HG02610 (cell line): ENCODE measurements around the gene TMEM214.
"Not testable (repeated sequence)": the region's sequence is repeated elsewhere in the genome, so short reads cannot be mapped to it uniquely, and the experiment has no call there.

Experiments used
- ATAC-seq: cut with Tn5 transposase; IDR thresholded peaks from one replicate; pipeline ENCODE4 v1.9.1; 2021; ENCODE audit warnings: mild to moderate bottlenecking, moderate library complexity; ENCODE audit not compliant: unreplicated experiment

TMEM214 gene

DNA sequence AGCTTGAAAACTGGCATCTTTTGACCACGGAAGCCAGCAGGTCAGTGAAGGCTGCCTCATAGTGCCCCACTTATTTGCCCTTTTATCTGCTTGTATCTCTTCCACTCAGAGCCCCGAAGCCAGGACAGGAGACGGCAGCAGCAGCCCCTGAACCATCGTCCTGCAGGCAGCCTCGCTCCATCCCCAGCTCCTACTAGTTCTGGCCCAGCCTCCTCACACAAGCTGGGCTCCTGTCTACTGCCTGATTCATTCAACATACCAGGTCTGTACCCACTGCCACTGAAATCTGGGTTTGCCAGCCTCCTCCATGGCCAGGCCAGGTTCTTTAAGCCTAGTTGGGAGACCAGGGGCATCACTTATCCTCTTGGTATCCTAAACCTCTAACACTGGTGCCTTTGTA is 34.6 kb downstream of the TMEM214 start:
- ATAC-seq, result no peak

DNA sequence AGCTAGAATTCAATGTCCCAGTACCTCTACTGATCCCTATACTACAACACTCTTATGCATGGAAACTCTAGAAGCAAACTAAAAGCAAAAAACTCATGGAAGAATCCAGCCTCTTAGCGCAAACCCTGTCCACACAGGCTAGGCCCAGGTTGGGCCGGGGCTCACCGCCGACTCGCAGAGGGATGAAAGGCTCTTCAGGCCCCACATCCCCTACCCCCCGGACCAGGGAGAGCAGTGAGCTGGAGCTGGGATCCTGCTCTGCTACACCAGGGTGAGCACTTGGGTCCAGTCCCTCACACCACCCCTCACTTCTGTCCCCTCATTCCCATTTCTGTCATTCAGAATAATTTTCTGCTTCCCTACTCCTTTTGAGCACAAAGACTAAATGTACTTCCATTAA is 36.7 kb downstream of the TMEM214 start:
- ATAC-seq, result no peak

DNA sequence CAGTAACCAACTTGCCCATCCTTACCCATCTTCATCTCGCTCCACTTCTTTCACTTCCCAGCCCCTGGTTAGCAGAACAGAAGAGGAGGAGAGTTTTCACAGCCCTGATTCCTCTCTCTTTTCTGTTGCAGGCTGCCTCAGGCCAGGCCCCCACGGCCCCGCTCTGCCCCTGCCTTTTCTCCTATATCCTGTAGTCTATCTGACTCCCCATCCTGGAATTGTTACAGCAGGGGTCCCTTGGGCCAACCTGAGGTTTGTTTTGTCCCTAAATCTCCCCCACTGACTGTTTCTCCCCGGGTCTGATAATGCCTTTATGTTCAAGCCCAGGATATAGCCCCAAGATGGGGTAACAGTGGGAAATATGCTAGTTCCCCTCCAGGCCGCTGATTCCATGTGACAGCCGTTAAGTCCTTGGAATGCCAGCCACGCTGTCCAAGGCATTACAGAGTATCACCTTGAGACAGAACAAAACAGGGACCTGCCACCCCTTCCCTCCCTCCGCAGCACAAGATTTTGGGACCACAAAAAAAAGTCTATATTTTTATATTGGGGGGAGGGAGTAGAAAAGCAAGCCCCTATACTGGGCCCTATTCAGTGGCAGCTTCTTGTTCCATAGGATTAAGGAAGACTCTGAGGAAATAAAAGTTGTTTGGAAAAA is 37.3 kb downstream of the TMEM214 start:
- no peak for ATAC-seq

DNA sequence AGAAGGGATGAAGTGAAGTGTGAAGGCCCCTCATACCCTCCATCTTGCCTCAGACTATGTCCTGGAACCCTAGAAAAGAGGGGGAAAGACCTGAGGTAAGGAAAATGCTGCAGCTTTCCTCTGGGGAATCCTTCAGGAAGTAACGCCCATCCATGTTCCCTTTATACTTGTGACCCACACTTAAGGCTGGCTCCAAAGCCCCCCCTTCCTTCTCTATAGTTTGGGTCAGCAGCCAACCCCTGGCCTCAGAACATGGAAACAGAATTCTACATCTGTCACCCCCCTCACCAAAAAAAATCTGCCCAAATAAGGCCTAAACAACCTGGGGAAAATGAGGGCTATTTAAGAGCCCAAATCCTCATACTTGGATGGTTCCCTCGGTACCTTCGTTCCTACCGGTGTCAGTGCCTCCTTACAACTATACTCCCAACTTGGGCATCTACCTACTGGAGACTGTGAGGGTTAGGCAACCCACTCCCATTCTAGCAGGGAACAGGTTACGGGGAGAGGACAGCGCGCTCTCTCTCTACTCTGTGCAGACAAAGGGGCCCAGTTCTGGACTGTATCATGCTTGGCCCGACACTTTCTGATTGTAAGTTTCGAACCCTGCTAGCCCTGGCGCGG is 38.0 kb downstream of the TMEM214 start:
- ATAC-seq, result peak; percentile 2

DNA sequence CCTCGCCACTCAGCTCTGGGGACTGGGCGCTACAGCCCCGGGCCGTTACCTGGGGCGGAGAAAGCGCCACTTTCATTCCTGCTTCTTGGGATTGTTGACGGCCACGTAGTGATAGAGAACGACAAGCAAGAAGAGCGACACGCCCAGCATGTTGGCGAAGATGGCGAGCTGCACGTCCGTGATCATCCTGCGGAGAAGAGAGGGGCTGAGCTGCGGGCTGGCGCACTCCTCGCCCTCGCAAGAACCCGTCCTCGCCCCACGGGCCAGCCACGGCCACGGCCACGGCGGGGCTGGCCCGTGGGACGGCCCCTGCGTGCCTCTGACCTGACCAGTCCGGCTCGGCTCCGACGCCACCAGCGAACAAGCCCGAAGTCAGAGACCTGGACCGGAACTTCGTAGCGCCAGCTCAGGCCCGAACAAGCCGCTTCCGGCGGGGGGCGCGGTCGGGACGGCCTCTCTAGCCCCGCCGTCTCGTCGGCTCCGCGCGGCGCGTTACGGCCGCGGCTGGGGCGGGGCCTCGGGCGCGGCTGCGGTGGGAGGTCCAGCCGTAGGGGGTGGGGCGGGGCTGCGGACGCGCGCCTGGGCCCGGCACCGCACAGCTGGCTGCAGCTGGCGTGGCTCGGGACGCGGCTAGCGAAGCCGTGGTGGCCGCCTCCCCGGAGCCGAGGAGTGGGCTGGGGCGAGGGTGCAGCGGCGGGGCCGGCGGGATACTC is 38.7 kb downstream of the TMEM214 start, which contains the start of gene OST4:
Gene OST4 (minus strand): TSS at position 378 of the 713 bp plus-strand sequence.
- peak; percentile 81 for ATAC-seq

DNA sequence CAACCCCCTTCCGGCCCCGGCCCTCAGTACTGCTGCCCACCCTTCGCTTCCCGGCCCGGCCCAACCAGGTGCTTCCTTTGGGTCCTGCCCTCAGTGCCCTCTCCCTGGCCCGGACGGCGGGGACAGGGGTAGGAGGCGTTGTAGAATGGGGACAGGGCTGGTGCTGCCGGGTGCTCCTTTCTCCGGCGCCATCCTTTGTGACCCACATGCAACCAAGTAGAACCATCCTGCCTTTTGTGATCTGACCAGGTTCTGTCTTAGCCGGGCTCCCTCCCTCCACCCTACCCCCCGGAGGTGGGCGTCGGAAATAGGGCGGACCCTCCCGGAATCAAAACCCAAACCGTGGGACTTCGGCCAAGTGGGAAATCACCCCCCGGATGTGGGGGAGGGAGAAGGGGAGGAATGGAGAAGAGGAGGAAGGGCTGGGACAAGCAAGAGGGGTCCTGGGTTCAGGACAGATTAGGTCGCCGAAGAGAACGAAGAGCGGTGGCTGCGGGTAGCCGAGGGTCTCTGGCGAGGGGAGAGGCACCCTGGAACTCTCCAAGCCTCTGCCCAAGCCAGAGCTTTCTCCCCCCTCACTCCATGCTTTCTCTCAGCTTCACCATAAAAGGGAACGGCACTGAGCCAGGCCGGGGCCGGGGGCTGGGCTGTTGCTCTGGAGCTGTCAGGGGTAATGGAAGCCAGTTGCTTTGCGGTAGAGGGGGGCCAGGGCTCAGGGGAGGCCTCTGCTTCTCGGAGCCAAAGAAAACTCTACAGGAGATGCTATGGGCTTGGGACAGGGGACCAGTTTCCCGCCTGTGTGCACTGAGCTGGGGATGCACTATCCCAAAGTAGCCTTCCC is 39.4 kb downstream of the TMEM214 start:
- ATAC-seq, result peak; percentile 24

DNA sequence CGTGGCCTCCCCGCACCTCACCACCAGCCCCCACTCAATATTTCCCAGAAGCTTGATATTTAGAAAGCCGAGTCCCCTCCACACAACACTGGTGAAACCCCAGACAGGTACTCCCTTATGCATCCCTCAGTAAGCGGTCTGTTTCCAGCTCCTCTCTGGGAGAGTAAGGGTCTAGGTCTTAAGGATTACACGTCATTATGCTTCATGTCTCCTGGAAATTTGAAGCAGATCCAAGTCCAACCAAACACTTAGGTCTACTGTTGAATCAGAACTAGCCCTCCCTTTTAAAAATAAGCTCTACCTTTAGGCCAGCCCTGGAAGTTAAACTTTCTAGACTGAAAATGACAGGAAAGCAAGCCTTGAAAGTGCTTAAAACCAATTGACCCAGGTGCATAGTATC is 40.2 kb downstream of the TMEM214 start:
- no peak for ATAC-seq

DNA sequence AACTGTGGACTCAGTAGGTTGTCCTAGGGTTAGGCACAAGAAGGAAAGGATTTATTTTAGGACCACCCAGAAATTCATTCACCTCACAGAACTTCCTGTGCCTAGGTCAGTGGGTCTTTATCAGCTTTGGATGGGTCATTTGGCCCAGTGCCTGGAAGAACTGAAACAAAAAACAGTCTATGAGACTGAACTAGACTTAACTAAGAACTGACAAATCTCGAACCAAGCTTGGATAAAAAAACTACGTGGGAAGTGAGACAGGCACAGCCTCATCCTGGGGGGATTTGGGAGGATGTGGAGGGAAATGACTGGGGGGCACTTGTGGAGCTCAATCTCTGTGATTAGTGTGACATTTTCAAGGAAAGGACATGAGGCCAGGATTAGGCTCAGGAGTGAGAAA is 41.0 kb downstream of the TMEM214 start:
- no peak for ATAC-seq

DNA sequence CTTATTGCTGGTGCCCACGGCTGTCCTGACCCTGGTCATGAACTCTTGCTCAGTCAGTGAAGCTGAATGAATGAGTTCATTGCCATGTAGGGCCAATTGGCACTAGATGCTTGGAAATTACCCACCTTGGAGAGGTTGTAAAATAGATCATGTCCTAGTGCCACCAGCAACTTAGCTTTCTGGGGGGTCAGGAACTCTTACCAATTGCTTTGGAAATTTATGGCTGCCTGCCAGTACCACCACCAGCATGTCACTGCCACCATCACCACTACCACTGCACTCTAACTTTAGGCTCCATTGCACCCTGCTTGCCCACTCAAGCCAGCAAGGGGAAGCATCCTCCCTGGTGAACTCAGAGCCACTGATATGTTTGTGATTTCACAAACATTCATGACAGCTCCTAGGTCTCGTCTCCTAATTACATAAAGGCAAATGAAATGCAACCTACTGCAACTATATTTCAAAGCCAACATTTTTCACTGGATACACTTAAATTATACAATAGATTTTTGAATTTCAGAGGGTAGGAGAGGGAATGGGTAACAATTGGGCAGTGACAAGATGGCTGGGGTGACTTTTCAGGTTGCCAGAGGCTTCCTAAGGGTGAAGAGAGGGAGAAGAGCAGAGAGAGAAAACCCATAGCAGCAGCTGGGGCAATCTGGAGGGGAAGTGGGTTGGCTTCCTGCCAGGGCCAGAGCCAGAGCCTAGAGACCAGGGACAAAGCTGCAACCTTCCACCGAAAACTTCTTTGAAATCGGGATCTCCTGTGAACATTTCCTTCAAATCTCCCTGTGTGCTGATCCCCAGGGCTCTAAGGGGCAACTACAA is 42.2 kb downstream of the TMEM214 start:
- ATAC-seq, result no peak

DNA sequence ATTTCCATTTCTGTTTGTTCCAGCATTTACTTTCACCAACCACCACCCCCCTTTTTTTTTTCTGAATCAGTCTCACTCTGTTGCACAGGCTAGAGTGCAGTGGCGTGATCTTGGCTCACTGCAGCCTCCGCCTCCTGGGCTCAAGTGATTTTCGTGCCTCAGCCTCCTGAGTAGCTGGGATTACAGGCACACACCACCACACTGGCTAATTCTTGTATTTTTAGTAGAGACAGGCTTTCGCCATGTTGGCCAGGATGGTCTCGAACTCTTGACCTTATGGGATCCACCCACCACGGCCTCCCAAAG is 42.8 kb downstream of the TMEM214 start:
- ATAC-seq, result not testable (repeated sequence)

DNA sequence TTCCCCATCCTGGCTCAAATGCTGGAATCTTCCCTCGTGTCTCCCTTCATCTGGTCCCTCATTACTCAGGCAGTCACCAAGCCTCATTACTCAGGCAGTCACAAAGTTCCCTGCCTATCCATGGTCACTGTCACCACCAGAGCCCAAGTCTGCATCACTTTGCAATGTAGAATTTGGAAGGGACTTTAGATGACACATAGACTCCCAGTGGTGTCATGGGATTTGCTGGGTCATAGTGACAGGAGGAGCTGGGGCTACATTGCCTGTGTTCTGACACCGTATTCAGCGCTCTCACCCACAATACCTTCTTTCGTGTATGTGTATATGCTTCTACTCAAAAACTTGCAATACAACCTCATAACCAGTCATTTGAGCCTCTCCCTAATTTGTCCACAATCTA is 43.6 kb downstream of the TMEM214 start:
- no peak for ATAC-seq

DNA sequence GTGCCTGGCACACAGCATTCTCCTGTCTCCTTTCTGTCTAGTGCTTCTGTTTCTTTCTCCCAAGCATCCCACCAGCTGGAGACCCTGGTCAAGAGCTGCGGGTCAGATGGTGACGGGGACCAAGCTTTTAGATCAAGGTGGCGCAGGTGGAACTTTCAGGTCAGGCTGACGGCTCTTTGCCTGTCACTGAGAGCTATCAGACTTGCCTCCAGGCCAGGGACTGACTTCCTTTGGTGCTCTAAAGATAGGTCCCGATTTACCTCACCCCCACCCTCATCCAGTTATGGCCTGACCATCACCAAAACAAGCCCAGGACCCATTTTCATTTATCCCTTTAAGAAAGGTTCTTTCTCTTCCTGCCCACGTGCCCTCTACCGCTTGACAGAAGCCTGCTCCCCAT is 44.5 kb downstream of the TMEM214 start:
- no peak for ATAC-seq

DNA sequence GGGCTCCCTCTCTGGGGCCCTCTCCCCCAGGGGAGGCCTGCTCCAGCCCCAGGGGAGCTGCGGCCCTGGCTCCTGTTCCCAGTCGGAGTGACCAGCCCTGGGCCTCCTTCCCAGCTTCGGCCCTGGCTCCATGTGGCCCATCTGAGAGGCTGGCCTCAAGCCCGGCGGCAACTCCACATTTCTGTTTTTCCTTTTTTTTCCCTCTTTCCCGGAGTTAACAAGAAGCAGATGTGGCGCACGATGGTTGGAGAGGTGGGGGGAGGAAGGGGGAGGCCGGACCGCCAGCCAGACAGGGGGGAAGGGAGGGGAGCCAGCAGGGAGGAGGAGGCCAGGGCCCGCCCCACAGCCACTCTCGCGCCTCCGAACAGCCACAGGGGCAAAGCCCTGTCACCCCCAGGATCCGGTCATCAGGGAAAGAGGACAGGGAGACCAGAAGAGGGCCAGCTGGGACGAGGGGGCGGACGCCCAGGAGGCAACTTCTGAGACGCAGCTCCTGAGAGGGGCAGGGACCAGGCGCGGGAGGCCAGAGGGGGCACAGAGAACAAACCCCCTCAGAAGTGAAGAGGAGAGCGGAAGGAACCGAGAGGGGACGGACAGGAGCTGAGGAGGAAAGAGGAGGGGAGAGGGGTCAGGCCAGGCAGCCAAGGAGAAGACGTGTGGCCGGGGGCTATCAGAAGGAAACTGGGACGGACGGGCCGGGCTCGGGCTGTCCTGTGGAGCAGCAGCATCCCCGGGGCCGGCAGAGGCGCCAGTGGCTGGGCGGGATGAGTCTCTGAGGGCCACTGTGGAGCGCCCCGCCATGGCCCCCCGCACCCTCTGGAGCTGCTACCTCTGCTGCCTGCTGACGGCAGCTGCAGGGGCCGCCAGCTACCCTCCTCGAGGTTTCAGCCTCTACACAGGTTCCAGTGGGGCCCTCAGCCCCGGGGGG is 45.8 kb downstream of the TMEM214 start, which contains the start of gene EMILIN1:
Gene EMILIN1 (plus strand): TSS at position 349 of the 928 bp plus-strand sequence. CDS start 451 bp downstream, at position 800.
- ATAC-seq, result no peak

DNA sequence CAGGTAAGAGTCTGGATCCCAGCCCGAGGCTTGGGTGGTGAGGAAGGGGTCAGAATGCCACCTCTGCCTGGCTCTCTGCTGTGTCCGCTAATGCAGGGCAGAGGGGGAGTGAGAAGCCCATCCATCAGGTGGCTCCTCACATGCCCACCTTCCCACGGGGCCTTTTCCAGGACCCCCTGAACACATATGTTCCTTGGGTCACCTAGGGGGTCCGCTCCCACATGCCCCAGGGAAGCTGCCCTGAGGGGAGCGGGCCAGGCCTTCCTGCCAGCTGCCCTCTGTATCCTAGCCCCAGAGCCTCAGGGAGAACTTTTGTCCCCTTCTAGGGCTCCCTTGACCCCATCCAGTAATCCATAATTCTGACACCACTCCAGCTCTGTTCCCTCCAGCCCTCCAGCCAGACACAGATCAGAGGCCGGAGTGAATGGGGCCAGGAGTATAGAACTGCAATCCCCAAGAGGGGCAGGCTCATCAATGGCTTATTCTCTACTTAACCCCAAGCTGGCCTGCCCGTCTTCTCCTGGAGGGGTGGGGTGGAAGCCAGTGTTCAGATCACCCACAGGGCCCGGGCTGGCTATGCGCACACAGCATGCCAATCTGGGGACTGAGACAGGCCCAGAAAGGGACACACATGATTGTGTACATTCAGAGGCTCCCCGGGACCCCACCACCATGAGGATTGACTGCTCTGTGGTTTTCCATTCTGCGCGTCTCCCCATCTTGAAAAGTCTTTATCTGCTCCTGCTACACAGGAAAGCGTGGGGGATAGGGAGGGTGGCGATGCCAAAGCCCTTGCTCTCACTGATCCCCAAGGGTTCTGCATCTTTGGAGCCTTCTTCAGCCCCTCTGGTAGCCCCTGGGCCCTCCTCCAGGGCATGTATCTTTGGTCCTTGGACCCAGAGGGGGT is 46.7 kb downstream of the TMEM214 start:
- ATAC-seq, result no peak

DNA sequence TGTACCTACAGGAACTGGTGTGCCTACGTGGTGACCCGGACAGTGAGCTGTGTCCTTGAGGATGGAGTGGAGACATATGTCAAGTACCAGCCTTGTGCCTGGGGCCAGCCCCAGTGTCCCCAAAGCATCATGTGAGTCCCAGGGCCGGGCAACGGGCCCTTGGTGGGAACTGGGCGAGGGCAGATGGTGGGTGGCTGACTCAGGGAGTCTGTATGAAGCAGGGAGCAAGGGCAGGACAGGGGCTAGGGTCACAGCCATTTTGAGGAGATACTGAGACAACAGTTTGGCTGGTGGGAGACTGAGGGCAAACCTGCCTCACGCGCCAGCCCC is 47.3 kb downstream of the TMEM214 start:
- no peak for ATAC-seq

DNA sequence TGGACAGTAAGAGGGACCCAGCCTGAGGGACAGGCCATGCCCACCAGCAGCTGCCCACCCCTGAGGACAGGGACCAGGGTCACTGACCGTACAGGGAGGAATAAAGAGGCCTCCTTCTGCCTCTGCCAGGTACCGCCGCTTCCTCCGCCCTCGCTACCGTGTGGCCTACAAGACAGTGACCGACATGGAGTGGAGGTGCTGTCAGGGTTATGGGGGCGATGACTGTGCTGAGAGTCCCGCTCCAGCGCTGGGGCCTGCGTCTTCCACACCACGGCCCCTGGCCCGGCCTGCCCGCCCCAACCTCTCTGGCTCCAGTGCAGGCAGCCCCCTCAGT is 47.8 kb downstream of the TMEM214 start:
- no peak for ATAC-seq

DNA sequence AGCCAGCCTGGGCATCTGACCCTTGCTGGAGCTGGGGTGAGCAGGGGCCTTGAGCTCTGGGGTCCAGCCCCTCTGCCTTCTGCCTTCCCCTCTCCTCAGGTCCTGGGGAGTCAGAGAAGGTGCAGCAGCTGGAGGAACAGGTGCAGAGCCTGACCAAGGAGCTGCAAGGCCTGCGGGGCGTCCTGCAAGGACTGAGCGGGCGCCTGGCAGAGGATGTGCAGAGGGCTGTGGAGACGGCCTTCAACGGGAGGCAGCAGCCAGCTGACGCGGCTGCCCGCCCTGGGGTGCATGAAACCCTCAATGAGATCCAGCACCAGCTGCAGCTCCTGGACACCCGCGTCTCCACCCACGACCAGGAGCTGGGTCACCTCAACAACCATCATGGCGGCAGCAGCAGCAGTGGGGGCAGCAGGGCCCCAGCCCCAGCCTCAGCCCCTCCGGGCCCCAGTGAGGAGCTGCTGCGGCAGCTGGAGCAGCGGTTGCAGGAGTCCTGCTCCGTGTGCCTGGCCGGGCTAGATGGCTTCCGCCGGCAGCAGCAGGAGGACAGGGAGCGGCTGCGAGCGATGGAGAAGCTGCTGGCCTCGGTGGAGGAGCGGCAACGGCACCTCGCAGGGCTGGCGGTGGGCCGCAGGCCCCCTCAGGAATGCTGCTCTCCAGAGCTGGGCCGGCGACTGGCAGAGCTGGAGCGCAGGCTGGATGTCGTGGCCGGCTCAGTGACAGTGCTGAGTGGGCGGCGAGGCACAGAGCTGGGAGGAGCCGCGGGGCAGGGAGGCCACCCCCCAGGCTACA is 49.4 kb downstream of the TMEM214 start:
- no peak for ATAC-seq
